Measurements from ENCODE around the gene LDHD. TPM values are rescaled to one million over a fixed set of nuclear protein-coding genes. Genes with fewer than 3 reads are reported as not detected.
"Not testable (repeated sequence)": the region's sequence is repeated elsewhere in the genome, so short reads cannot be mapped to it uniquely, and the experiment has no call there.

LDHD gene
- total RNA-seq, 2 experiments from 2014 or later, result 0.21 TPM; not detected in 1

GRCh38 chr16:75130150-75130771, 13.7 kb upstream of the LDHD start:
- H3K36me3 Mint-ChIP-seq (ENCODE audit: low read depth), result no peaks in the 10 kb centered on the region
- DNase-seq, result no peak
- peaks cover 11% of the 10 kb centered on the region for H3K4me1 Mint-ChIP-seq
- ChIA-PET POLR2A (no interaction called here), CTCF (interaction anchor here (1.0 to 1.3 kb wide), 2 partner anchors 19 to 161 kb away, joined by 3 to 7 read pairs; no protein-coding TSS in a partner anchor)
- intact Hi-C loops (cut with DNase I, micrococcal nuclease), result no loop called here
- no peak overlapping the region for H3K4me3 Mint-ChIP-seq
- no peak overlapping the region for H3K27ac Mint-ChIP-seq
- ATAC-seq, result no peak
- no peaks in the 10 kb centered on the region for H3K9me3 Mint-ChIP-seq (ENCODE audit: low read depth)
- H3K27me3 Mint-ChIP-seq, result peaks cover 5% of the 10 kb centered on the region

GRCh38 chr16:75129421-75130149, 13.0 kb upstream of the LDHD start:
- intact Hi-C loops (cut with DNase I, micrococcal nuclease); H3K27me3 Mint-ChIP-seq; H3K4me3 Mint-ChIP-seq; H3K36me3 Mint-ChIP-seq (ENCODE audit: low read depth); DNase-seq; H3K9me3 Mint-ChIP-seq (ENCODE audit: low read depth); POLR2A ChIA-PET; ATAC-seq; H3K27ac Mint-ChIP-seq: not testable (repeated sequence)
- CTCF ChIA-PET, result interaction anchor here (1.0 to 1.3 kb wide), 2 partner anchors 18 to 160 kb away, joined by 3 to 7 read pairs; no protein-coding TSS in a partner anchor
- peaks cover 11% of the 10 kb centered on the region for H3K4me1 Mint-ChIP-seq

- POLR2A ChIA-PET, result no interaction called here
- no peaks in the 10 kb centered on the region for H3K36me3 Mint-ChIP-seq (ENCODE audit: low read depth)
- no peak for DNase-seq
- no peak overlapping the region for H3K27ac Mint-ChIP-seq
- H3K4me1 Mint-ChIP-seq, result peaks cover 11% of the 10 kb centered on the region
- no peaks in the 10 kb centered on the region for H3K9me3 Mint-ChIP-seq (ENCODE audit: low read depth)
- no peak for ATAC-seq
- H3K4me3 Mint-ChIP-seq, result no peak overlapping the region
- intact Hi-C loops (cut with DNase I, micrococcal nuclease), result no loop called here
- CTCF ChIA-PET, result no interaction called here
- peaks cover 5% of the 10 kb centered on the region for H3K27me3 Mint-ChIP-seq
These were observed 11.3 kb upstream of the LDHD start for GRCh38 chr16:75127713-75128415.

GRCh38 chr16:75122609-75123008, 6.0 kb upstream of the LDHD start:
- Mint-ChIP-seq H3K4me1 (no peaks in the 10 kb centered on the region), H3K27me3 (no peaks in the 10 kb centered on the region), H3K27ac (no peak overlapping the region), H3K4me3 (no peak overlapping the region), H3K36me3 (ENCODE audit: low read depth) (no peaks in the 10 kb centered on the region), H3K9me3 (ENCODE audit: low read depth) (peaks cover 11% of the 10 kb centered on the region)
- ATAC-seq (no peak), DNase-seq (no peak)
- CTCF ChIA-PET, result no interaction called here
- intact Hi-C loops (cut with DNase I, micrococcal nuclease), result no loop called here
- POLR2A ChIA-PET, result interaction anchor here (0.6 kb wide), 1 partner anchor 171 kb away, joined by 3 read pairs; no protein-coding TSS in a partner anchor

GRCh38 chr16:75121949-75122568, 5.5 kb upstream of the LDHD start:
- H3K27ac Mint-ChIP-seq, result no peak overlapping the region
- peaks cover 11% of the 10 kb centered on the region for H3K9me3 Mint-ChIP-seq (ENCODE audit: low read depth)
- ATAC-seq (no peak), DNase-seq (no peak)
- intact Hi-C loops (cut with DNase I, micrococcal nuclease), result no loop called here
- H3K4me1 Mint-ChIP-seq, result no peaks in the 10 kb centered on the region
- H3K36me3 Mint-ChIP-seq (ENCODE audit: low read depth), result no peaks in the 10 kb centered on the region
- ChIA-PET CTCF (interaction anchor here (1.0 kb wide), 1 partner anchor 11 kb away, joined by 10 read pairs; no protein-coding TSS in a partner anchor), POLR2A (interaction anchor here (0.6 kb wide), 1 partner anchor 170 kb away, joined by 3 read pairs; no protein-coding TSS in a partner anchor)
- no peaks in the 10 kb centered on the region for H3K27me3 Mint-ChIP-seq
- no peak overlapping the region for H3K4me3 Mint-ChIP-seq

GRCh38 chr16:75120253-75120652, 3.7 kb upstream of the LDHD start:
- DNase-seq, result no peak
- intact Hi-C loops (cut with DNase I, micrococcal nuclease), result no loop called here
- Mint-ChIP-seq H3K27ac (no peak overlapping the region), H3K36me3 (ENCODE audit: low read depth) (no peaks in the 10 kb centered on the region), H3K27me3 (no peaks in the 10 kb centered on the region), H3K4me1 (peaks cover 2% of the 10 kb centered on the region), H3K9me3 (ENCODE audit: low read depth) (peaks cover 11% of the 10 kb centered on the region), H3K4me3 (no peak overlapping the region)
- ChIA-PET CTCF (interaction anchor here (0.8 to 3.1 kb wide), 2 partner anchors 11 to 80 kb away, joined by 3 to 11 read pairs; no protein-coding TSS in a partner anchor), POLR2A (no interaction called here)
- ATAC-seq, result no peak

GRCh38 chr16:75118943-75119539, 2.5 kb upstream of the LDHD start:
- Mint-ChIP-seq H3K27me3 (no peaks in the 10 kb centered on the region), H3K36me3 (ENCODE audit: low read depth) (no peaks in the 10 kb centered on the region), H3K27ac (no peak overlapping the region), H3K9me3 (ENCODE audit: low read depth) (peaks cover 11% of the 10 kb centered on the region), H3K4me3 (no peak overlapping the region), H3K4me1 (peaks cover 2% of the 10 kb centered on the region)
- CTCF ChIA-PET, result interaction anchor here (0.8 to 3.1 kb wide), 3 partner anchors 8 to 134 kb away, joined by 3 to 11 read pairs (median 7); partner anchors contain the start of gene WDR59
- ATAC-seq (no peak), DNase-seq (no peak)
- intact Hi-C loops (cut with DNase I, micrococcal nuclease), result loop anchor here in 1 of 2 experiments (10.0 kb wide), 1 partner anchor 414 kb away; the partner anchor contains the start of gene MLKL
- POLR2A ChIA-PET, result no interaction called here

DNA sequence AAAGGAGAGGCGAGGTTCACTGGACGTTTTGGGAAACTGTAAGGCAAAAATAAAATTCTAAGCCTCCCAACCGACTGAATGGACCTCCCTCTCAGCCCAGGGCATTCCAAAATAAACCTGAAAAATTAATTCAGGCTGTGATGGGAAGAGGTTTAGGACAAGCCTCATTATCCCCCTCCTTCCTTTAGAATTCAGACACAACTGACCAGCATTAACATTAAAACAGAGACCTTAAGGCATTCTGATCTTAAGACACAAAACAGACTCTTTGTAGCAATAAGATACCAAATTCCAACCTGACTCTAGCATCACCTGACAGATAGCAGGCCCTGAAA, 298 bp upstream of the LDHD start:
- ChIA-PET POLR2A (no interaction called here), CTCF (no interaction called here)
- ATAC-seq, result no peak
- intact Hi-C loops (cut with DNase I, micrococcal nuclease), result loop anchor here in 1 of 2 experiments (10.0 kb wide), 1 partner anchor 412 kb away; the partner anchor contains the start of gene MLKL
- Mint-ChIP-seq H3K4me3 (no peak overlapping the region), H3K27ac (no peak overlapping the region), H3K4me1 (peaks cover 9% of the 10 kb centered on the region), H3K36me3 (ENCODE audit: low read depth) (no peaks in the 10 kb centered on the region), H3K27me3 (peaks cover 6% of the 10 kb centered on the region), H3K9me3 (ENCODE audit: low read depth) (peaks cover 5% of the 10 kb centered on the region)
- no peak for DNase-seq

DNA sequence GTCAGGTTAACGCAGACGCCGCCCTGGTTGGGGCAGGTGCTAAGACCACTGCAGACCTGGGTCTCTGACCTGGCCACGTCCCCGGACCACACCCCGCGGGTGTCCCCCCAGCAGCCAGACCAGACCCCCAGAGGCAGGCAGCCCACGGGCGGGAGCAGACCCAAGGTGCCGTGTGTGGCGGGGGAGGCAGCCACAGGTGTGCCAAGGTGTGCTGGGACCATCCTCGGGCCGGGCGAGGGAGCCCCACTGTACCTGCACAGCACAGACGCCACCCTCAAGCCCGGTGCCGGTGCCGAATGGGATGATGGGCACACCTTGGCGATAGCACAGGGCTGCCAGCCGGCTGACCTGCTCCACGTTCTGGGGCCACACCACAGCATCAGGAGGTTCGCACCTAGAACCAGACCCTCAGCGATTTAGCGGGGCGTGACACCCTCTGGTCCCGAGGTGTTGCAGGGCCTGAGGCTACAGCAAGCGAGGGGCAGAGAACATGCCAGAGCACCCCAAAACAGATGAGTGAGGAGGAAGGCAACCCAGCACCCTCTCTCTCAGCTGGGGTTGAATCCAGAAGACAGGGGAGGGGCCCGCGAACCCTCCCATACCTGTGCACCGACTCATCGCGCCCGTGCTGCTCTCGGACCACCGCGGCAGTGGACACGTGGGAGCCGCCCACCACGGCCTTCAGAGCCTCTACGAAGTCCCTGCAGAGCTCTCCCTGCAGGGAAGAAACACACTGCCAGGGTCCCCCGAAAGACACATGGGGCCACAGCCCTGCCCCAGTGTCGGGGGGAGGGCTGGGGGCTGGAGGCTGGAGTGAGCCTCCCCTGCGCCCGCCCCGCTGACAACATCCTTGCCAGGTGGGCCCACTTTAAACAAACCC, 1.4 kb downstream of the LDHD start:
- H3K36me3 Mint-ChIP-seq (ENCODE audit: low read depth), result no peaks in the 10 kb centered on the region
- DNase-seq (no peak), ATAC-seq (no peak)
- H3K27ac Mint-ChIP-seq, result no peak overlapping the region
- intact Hi-C loops (cut with DNase I, micrococcal nuclease), result loop anchor here (5.0 to 10.0 kb wide), 2 partner anchors 178 to 410 kb away; partner anchors contain the start of gene MLKL (in 1 of the 2)
- H3K4me3 Mint-ChIP-seq, result no peak overlapping the region
- peaks cover 26% of the 10 kb centered on the region for H3K4me1 Mint-ChIP-seq
- CTCF ChIA-PET, result interaction anchor here (0.6 kb wide), 1 partner anchor 349 kb away, joined by 3 read pairs; no protein-coding TSS in a partner anchor
- H3K27me3 Mint-ChIP-seq, result peaks cover 6% of the 10 kb centered on the region
- POLR2A ChIA-PET, result no interaction called here
- H3K9me3 Mint-ChIP-seq (ENCODE audit: low read depth), result no peaks in the 10 kb centered on the region

- ChIA-PET CTCF (no interaction called here), POLR2A (no interaction called here)
- peaks cover 2% of the 10 kb centered on the region for H3K36me3 Mint-ChIP-seq (ENCODE audit: low read depth)
- H3K4me1 Mint-ChIP-seq, result peaks cover 34% of the 10 kb centered on the region
- H3K9me3 Mint-ChIP-seq (ENCODE audit: low read depth), result no peaks in the 10 kb centered on the region
- H3K4me3 Mint-ChIP-seq, result no peak overlapping the region
- intact Hi-C loops (cut with DNase I, micrococcal nuclease), result loop anchor here (5.0 to 10.0 kb wide), 2 partner anchors 177 to 410 kb away; partner anchors contain the start of gene MLKL (in 1 of the 2)
- ATAC-seq (no peak), DNase-seq (no peak)
- H3K27ac Mint-ChIP-seq, result no peak overlapping the region
- H3K27me3 Mint-ChIP-seq, result peaks cover 6% of the 10 kb centered on the region
These were observed 2.2 kb downstream of the LDHD start for GRCh38 chr16:75114179-75114945.
